Stimulated activated CD8-positive, alpha-beta memory T cell treated with anti-CD3 and anti-CD28 coated beads, Interleukin-15, amount 100 ng/mL, for 24 hours (primary cell): ENCODE measurements around the gene SETSIP.
"Not testable (repeated sequence)": the region's sequence is repeated elsewhere in the genome, so short reads cannot be mapped to it uniquely, and the experiment has no call there.

Experiments used
- DNase-seq: peaks from one replicate; pipeline ENCODE4 v3.0.0-alpha.2; 2020; ENCODE audit warnings: low read depth

The SETSIP gene

DNA sequence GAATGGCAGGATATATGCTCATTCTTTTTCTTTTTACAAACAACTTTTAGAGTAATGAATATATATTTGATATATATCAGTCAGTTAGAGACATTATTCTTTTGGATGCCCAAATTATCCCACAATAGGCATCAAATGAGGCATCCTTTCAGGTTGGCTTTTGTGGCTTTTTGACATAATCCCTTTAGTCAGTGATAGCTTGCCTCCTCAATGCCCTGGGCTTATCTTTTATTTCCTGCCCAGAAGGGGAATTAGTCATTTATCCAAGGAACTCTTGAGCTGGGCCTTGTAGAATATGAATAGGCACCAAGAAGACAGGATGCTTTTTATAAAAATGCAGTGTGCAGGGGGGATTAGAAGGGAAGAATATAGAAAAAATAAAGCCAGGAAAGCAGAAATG lies 23.3 kb downstream of the SETSIP start:
- no peak for DNase-seq

DNA sequence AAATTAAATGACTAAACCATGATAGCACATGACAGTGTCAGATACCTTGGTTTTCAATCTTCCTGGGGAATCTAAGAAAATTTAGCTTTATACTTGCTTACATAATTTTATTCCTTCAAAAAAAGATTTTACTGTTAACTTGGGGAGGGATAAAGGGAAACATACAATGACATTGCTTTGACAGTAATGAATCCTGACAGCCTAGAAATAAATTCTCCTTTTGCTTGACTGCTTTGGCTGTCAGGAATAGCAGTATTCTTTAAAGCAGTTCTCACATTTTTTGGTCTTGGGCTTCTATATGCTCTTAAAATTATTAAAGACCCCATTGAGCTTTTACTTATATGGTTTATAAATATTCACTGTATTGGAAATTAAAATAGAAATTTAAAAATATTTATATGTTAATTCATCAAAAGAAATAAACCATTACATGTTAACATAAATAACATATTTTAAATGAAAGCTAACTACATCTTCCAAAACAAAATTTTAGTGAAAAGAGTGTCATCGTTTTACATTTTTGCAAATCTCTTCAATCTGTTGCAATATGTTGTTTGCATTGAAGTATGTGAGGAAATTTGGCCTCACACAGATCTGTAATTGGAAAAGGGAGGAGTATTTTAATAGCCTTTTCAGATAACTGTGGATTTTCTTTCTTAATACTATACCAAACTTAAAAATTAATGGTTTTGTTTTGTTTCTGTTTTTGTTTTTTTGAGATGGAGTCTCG lies 29.3 kb downstream of the SETSIP start:
- no peak for DNase-seq

DNA sequence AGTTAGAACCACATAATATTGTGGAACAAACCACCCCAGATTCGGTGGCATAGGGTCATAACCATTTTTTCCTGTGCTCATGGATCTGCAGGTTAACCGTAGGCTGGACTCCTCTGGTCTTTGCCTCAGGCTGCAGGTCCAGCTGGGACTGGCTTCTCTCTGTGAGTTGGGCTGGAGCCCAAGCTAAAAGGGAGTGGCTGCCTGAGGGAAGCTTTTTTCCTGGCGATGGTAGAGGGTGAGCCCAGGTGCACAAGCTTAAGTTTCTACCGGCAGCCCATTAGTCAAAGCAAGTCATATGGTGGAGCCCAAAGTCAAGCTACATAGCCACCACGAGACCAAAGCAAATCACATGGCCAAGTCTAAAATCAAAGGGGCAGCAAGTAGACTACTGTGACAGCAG lies 31.6 kb downstream of the SETSIP start:
- DNase-seq = no peak

DNA sequence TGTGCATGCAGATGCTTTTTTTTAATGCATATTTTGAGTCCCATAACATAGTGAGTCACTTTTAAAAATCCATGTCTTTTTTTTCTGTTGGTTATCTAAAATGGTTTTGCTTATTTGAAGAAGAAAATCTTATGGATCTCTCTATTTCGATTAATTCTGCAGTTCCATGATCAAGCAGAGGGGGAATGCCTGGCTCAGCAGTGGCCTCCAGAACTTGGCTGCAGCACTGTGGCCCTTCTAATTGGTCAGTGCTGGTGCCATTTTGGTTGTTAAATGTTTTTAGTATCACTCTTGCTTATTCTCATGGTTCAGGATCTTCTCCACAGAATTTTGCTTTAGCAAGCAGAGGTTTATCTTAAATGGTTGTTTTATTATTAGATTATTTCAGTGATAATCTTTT lies 34.2 kb downstream of the SETSIP start:
- DNase-seq = no peak

DNA sequence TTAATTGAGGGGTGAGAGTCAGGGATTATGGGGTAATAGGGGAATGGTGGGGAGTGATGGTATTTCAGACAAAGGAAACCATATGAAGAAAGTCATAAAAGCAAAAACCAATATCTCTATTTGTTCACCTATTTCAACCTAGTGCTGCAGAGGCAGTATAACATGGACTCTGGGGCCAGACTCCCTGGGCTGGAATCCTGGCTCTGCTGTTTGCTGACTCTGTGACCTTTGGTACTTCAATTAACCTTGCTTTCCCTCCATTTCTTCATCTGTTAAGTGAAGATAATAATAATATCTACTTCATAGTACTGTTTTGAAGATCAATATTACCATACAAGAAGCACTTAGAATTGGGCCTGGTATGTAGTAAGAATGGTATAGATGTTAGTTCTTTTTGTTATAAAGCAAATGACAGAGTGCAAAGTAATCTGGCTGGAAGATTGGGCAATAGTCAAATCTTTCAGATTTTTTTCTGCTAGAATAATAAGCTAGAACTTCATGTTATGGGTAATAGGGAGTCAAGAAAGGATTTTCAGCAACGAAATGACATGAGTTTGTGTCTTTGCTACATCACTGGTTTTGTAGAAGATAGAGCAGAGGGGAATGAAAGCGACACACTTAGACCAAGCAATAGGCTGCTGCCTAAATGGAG lies 36.4 kb downstream of the SETSIP start:
- no peak for DNase-seq

DNA sequence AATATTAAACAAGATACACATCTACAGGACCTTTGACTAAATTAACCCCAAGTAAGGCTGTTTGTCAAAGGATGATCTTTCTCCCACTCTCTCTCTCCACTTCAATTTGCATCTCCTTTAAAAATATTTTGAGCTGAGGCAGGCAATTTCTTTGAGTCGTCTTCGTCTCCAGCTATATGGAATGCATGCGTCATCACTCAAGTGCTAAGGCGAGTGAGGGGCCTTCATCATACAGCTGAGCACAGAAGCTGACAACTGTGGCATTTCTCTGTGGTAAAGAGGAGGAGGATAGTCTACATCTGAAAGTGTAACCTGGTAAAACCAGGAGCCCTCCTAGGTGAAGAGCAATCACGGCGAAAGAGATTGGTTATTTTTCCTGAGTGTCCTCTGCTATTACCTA lies 37.8 kb downstream of the SETSIP start:
- no peak for DNase-seq

DNA sequence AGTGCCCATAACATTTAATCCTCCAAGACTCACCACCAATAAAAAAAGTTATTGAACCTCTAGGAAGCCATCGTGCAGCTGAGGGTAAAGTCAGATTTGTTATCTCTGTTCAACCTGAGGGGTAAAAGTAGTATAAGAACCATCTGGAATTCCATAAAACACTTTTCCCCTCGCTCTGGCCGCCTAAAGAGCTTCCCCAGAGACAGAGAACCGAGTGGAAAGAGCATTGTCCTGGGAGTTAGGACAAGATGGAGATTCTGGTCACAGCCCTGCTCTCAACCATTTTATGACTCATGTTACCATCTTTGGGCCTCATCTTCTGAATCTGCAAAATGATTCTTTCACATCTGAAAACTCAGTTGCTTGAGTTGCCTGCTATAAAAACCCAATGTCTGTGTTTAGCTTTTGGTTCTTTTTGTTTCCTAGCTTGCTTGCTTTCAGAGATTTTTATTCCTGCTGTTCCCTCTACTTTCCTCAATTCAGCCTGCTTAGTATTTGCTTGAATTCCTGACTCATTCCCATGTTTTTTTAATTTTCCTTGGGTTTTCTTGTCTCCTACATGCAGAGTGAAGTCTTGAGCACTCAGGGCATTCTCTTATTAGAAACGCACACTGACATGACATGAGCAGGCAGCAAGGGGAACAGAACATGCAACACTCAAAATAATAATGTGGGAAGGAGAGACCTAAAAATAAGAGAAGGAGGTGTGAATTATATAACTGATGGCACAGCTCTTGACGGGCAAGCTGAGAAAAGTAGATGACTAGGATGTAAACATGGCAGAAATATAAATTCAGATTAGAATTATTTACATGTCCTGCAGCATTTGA lies 43.7 kb downstream of the SETSIP start:
- no peak for DNase-seq

DNA sequence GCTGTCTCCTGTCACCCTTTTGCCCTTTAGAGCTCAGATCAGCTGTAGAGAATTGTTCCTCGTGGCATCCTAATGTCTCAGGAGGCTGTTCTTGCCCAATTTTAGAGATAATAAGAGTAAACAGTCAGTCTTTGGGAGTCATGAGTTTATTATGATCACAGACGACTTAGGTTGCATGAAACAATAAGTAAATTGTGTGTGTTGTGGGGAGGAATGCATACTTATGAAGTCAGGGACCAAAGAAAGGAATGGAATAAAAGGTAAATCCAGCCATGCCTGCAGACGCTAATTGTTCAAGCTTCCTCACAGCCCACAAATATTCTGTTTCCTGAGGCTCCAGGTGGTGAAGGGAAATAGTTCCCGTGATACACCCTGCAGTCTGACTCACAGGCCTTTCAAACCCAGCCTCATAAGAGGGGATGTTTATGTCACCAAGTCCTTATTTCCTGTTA lies 44.5 kb downstream of the SETSIP start:
- no peak for DNase-seq

DNA sequence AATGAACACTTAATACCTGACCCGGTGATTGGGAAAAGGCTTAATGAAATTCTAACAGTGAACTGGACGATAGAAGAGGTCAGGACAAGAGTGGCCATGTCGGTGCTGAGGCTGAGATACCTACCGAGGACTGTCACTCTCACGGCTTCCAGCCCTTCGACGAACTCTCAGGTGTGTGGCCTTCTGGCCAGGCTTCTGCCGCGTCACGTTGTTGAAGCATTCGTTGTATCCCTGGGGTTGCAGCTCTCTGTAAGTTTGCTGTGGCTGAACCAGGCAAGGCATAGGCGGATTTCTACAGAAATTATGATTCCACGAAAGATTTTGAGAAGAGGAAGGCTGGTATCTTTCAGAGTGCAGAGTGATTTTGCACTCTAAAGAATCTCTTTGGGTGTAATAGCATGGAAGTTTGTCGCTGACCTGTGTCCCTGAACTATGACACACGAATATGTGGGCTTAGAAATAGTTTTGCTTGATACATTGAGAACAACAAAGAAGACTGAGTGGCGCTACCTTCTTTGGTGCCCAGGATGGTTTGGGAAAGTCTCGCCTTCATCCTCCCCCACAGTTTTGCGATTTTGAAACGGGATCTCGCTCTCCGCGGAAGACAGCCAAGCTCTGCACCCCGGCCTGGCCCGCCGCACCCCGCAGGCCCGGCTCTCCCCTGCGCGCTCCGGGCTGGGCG lies 45.8 kb downstream of the SETSIP start:
- DNase-seq = no peak

DNA sequence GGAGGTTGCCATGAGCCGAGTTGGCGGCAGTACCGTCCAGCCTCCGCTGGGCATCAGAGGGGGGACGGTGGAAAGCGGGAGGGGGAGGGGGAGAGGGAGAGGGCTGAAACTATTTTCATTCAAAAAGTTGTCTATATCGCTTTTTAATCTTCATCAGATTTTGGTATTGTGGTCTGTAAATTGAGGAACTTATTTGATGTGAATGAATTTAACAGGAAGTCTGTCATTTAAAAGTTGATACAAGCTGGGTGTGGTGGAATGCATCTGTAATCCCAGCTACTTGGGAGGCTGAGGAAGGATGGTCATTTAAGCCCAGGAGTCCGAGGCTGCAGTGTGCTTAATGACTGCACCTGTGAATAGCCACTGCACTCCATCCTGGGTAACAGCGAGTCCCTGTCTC lies 48.4 kb downstream of the SETSIP start:
- no peak for DNase-seq

DNA sequence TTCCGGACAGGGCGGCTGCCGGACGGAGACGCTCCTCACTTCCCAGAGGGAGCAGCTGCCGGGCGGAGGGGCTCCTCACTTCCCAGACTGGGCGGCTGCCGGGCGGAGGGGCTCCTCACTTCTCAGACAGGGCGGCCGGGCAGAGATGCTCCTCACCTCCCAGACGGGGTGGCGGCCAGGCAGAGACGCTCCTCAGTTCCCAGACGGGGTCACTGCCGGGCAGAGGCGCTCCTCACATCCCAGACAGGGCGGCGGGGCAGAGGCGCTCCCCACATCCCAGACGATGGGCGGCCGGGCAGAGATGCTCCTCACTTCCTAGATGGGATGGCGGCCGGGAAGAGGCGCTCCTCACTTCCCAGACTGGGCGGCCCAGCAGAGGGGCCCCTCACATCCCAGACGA lies 49.2 kb downstream of the SETSIP start:
- DNase-seq = not testable (repeated sequence)
